HepG2 (cell line): ENCODE results near the gene SIGLEC9. TPM values are rescaled to one million over a fixed set of nuclear protein-coding genes. Genes with fewer than 3 reads are reported as not detected.

Source experiments
- ATAC-seq: fragments of 200-7000 bp; cut with Tn5 transposase; 3 replicates; pipeline ENCODE4 v1.9.1; 2020; ENCODE audit warnings: mild to moderate bottlenecking, moderate library complexity
- BruUV-seq: library from RNA; stranded (reverse); fragments of 400-500 nt; replicated peaks from 2 replicates; lab custom pipeline; 2021; lab: Mats Ljungman, UMichigan
- CTCF ChIA-PET: fragments of 300-600 bp; formaldehyde crosslinking; extraction: SDS; loops from one replicate; lab custom pipeline; 2021; ENCODE audit warnings: low total read pairs, inconsistent platforms, low intra/inter-chr PET ratio; lab: Yijun Ruan, JAX
- POLR2A ChIA-PET: fragments of 350-600 bp; sonication (Branson Sonifier 250); formaldehyde crosslinking; loops from one replicate; lab custom pipeline; 2020; ENCODE audit warnings: antibody characterized with exemption, inconsistent platforms; lab: Yijun Ruan, JAX
- DNase-seq: peaks from one replicate; pipeline ENCODE4 v3.0.0-alpha.2; 2015; ENCODE audit warnings: low spot score
- FAIRE-seq: peaks from 3 replicates; lab custom pipeline; 2011; peaks lifted over from hg19 to GRCh38; lab: Jason Lieb, UNC
- H2AFZ ChIP-seq: one replicate; pipeline ENCODE4 v1.6.1; 2011; ENCODE audit warnings: low read length, inconsistent platforms
- H3K27ac ChIP-seq: fragments of 300-600 bp; 3 replicates; pipeline ENCODE4 v1.8.0; 2011; ENCODE audit warnings: mixed run types, mild to moderate bottlenecking, mixed read lengths, low read length, inconsistent platforms; ENCODE audit not compliant: insufficient read depth; ENCODE audit errors: extremely low read length
- H3K27me3 ChIP-seq, 2 experiments: fragments of 200-600 bp in 1 of 2; 2 replicates in 1 of 2; 3 replicates in 1 of 2; pipeline versions ENCODE4 v1.6.0 to v1.8.0; 2011; ENCODE audit warnings: low read length in 2 of 2, mild to moderate bottlenecking in 2 of 2, moderate library complexity in 2 of 2, inconsistent platforms in 1 of 2; ENCODE audit not compliant: insufficient read depth in 2 of 2, control insufficient read depth in 1 of 2
- H3K36me3 ChIP-seq, 2 experiments: fragments of 200-600 bp in 1 of 2; replicated peaks in 1 of 2; 2 replicates in 1 of 2; 3 replicates in 1 of 2; pipeline versions ENCODE4 v1.5.1 to v1.8.0; 2011; ENCODE audit warnings: low read length in 2 of 2, inconsistent platforms in 1 of 2; ENCODE audit not compliant: insufficient read depth in 2 of 2, control insufficient read depth in 1 of 2
- H3K4me1 ChIP-seq: 2 replicates; pipeline ENCODE4 v1.5.1; 2012; ENCODE audit warnings: low read length, inconsistent platforms; ENCODE audit not compliant: insufficient read depth
- H3K4me2 ChIP-seq: 2 replicates; pipeline ENCODE4 v1.6.0; 2011; ENCODE audit warnings: low read depth, low read length, inconsistent platforms
- H3K4me3 ChIP-seq, 3 experiments: fragments of 200-600 bp in 1 of 3; sonication (generic), shearing (Covaris generic) in 1 of 3; replicated peaks in 1 of 3; 2 replicates each; pipeline ENCODE4 v1.5.1; 2011 to 2016; ENCODE audit warnings: low read length in 3 of 3, inconsistent platforms in 2 of 3, low read depth in 2 of 3, mild to moderate bottlenecking in 2 of 3, control low read depth in 1 of 3, mixed read lengths in 1 of 3; ENCODE audit not compliant: insufficient read depth in 1 of 3
- H3K79me2 ChIP-seq: one replicate; pipeline ENCODE4 v1.6.1; 2011; ENCODE audit warnings: low read length, inconsistent platforms; ENCODE audit not compliant: insufficient read depth
- H3K9ac ChIP-seq: 2 replicates; pipeline ENCODE4 v1.6.0; 2011; ENCODE audit warnings: mild to moderate bottlenecking, low read depth, low read length, inconsistent platforms; ENCODE audit not compliant: insufficient read depth
- H3K9me3 ChIP-seq: 2 replicates; pipeline ENCODE4 v1.5.1; 2012; ENCODE audit warnings: mild to moderate bottlenecking, low read length
- H4K20me1 ChIP-seq: 2 replicates; pipeline ENCODE4 v1.6.0; 2011; ENCODE audit warnings: inconsistent platforms, mild to moderate bottlenecking, low read length, moderate library complexity; ENCODE audit not compliant: insufficient read depth
- ATF7 ChIP-seq, 2 experiments: fragments of 450-650 bp in 1 of 2; sonication (generic) in 1 of 2; formaldehyde crosslinking in 1 of 2; IDR thresholded peaks; 2 replicates each; pipeline versions ENCODE4 v1.4.0 to v1.6.1; 2016 to 2020; ENCODE audit warnings: antibody characterized with exemption in 1 of 2, mild to moderate bottlenecking in 1 of 2, missing genetic modification reagents in 1 of 2
- KMT2A ChIP-seq: sonication (generic); formaldehyde crosslinking; IDR thresholded peaks from 2 replicates; pipeline ENCODE4 v1.4.0; 2020; ENCODE audit warnings: missing genetic modification reagents
- MBD4 ChIP-seq: IDR thresholded peaks from 2 replicates; pipeline ENCODE4 v1.6.1; 2012; ENCODE audit warnings: low read length, inconsistent platforms, borderline replicate concordance
- NCOA1 ChIP-seq: sonication (generic); formaldehyde crosslinking; IDR thresholded peaks from 2 replicates; pipeline ENCODE4 v1.9.0; 2021; ENCODE audit warnings: missing genetic modification reagents
- RORA ChIP-seq: sonication (generic); formaldehyde crosslinking; IDR thresholded peaks from 2 replicates; pipeline ENCODE4 v1.5.0; 2020; ENCODE audit warnings: mild to moderate bottlenecking, missing genetic modification reagents, moderate library complexity
- SIN3A ChIP-seq: IDR thresholded peaks from 2 replicates; pipeline ENCODE4 v1.6.1; 2011; ENCODE audit warnings: low read depth, mild to moderate bottlenecking, control low read depth, low read length, borderline replicate concordance
- SNAPC5 ChIP-seq: sonication (generic); formaldehyde crosslinking; IDR thresholded peaks from 2 replicates; pipeline ENCODE4 v1.8.1; 2023; ENCODE audit warnings: mild to moderate bottlenecking, missing genetic modification reagents, borderline replicate concordance
- THAP9 ChIP-seq: sonication (generic); formaldehyde crosslinking; IDR thresholded peaks from 2 replicates; pipeline ENCODE4; 2020; ENCODE audit warnings: missing genetic modification reagents, mild to moderate bottlenecking, borderline replicate concordance
- ZMAT5 ChIP-seq: sonication (generic); formaldehyde crosslinking; IDR thresholded peaks from 2 replicates; pipeline ENCODE4 v1.5.0; 2020; ENCODE audit warnings: mild to moderate bottlenecking, low read depth, missing genetic modification reagents, borderline replicate concordance
- ZNF124 ChIP-seq: sonication (generic); formaldehyde crosslinking; IDR thresholded peaks from 2 replicates; pipeline ENCODE4 v1.4.0; 2020; ENCODE audit warnings: missing genetic modification reagents
- ZNF383 ChIP-seq: sonication (generic); formaldehyde crosslinking; IDR thresholded peaks from 2 replicates; pipeline ENCODE4 v1.4.0; 2020; ENCODE audit warnings: missing genetic modification reagents, mild to moderate bottlenecking, borderline replicate concordance
- ZNF446 ChIP-seq: sonication (generic); formaldehyde crosslinking; IDR thresholded peaks from 2 replicates; pipeline ENCODE4 v1.5.0; 2020; ENCODE audit warnings: mild to moderate bottlenecking, missing genetic modification reagents
- ZNF501 ChIP-seq: sonication (generic); formaldehyde crosslinking; IDR thresholded peaks from 2 replicates; pipeline ENCODE4 v1.5.1; 2020; ENCODE audit warnings: mild to moderate bottlenecking, moderate library complexity, missing genetic modification reagents
- ZNF816 ChIP-seq: sonication (generic); formaldehyde crosslinking; IDR thresholded peaks from 2 replicates; pipeline ENCODE4 v1.8.0; 2022; ENCODE audit warnings: missing genetic modification reagents, mild to moderate bottlenecking, borderline replicate concordance
- WGBS: methylation state at CpG from one replicate; pipeline ENCODE4 v1.1.6; 2017; ENCODE audit warnings: low lambda C conversion rate; 5-methylcytosine and 5-hydroxymethylcytosine counted together
- in situ Hi-C: cut with HindIII; loops from 2 replicates; pipeline ENCODE4 v1.10.0; 2017; ENCODE audit warnings: low pct_unique_long_range_greater_than_20kb; ENCODE audit not compliant: extremely low pct_ligation_motif_present
- intact Hi-C: fragments of 100-400 bp; cut with micrococcal nuclease; formaldehyde crosslinking; loops from one replicate; pipeline ENCODE4 v1.10.0; 2022; ENCODE audit not compliant: unreplicated experiment
- polyA plus RNA-seq, 8 experiments: library from polyadenylated mRNA; depleted of rRNA in 3 of 8; stranded (reverse) in 7 of 8; unstranded in 1 of 8; fragments of >200 nt; fragmentation: Illumina TruSeq in 4 of 8; extraction: Trizol in 4 of 8; gene quantifications; 2 replicates each; pipeline versions ENCODE4 v1.2.1 to v1.2.3, GENCODE V29; 2011 to 2016; ENCODE audit warnings: low read depth in 4 of 8, missing spikeins in 1 of 8, mixed read lengths in 1 of 8; ENCODE audit not compliant: insufficient read depth in 1 of 8
- total RNA-seq, 5 experiments: library from RNA; depleted of rRNA; stranded (reverse); fragments of >200 nt; fragmentation: Illumina TruSeq; extraction: Trizol; gene quantifications; 2 replicates each; pipeline ENCODE4 v1.2.3, GENCODE V29; 2016; ENCODE audit warnings: low read depth in 1 of 5

SIGLEC9 gene
- total and polyA plus RNA-seq, 2 of the 13 experiments (the other 11 are each of a cell fraction or from before 2014, with no cell fraction given): not detected

GRCh38 chr19:51083181-51083580, 41.5 kb upstream of the SIGLEC9 start:
- Histone ChIP-seq H3K4me2 (no peak overlapping the region), H3K4me3 (no peak overlapping the region), H3K27me3 (peaks cover 3 to 36% of the 10 kb centered on the region in 2 experiments; a peak in 4 of 5 replicates), H3K4me1 (no peaks in the 10 kb centered on the region), H3K9ac (no peak overlapping the region), H4K20me1 (no peaks in the 10 kb centered on the region), H3K9me3 (no peaks in the 10 kb centered on the region), H3K36me3 (no peaks in the 10 kb centered on the region), H3K79me2 (no peaks in the 10 kb centered on the region), H3K27ac (no peak overlapping the region), H2AFZ (no peak overlapping the region)
- ChIA-PET CTCF (no interaction called here), POLR2A (no interaction called here)
- BruUV-seq: no TSS peak
- under 1% methylated on average over 4 of the region's 4 CpGs for WGBS
- FAIRE-seq (no peak), ATAC-seq (no peak)
- intact Hi-C loops (no loop called here), in situ Hi-C loops (loop anchor here (25.0 kb wide), 1 partner anchor 146 kb away; no protein-coding TSS in a partner anchor)
- TF ChIP-seq KMT2A (no peak), RORA (no peak), ZNF501 (CRISPR knock-in tag) (no peak)
- TF ChIP-seq, all 625 proteins: peak for 0
- DNase-seq: no peak

GRCh38 chr19:51083783-51084182, 40.9 kb upstream of the SIGLEC9 start:
- Histone ChIP-seq H4K20me1 (no peaks in the 10 kb centered on the region), H3K27me3 (peaks cover 3 to 36% of the 10 kb centered on the region in 2 experiments; a peak in 4 of 5 replicates), H2AFZ (no peak overlapping the region), H3K27ac (no peak overlapping the region), H3K79me2 (no peaks in the 10 kb centered on the region), H3K9ac (no peak overlapping the region), H3K4me1 (no peaks in the 10 kb centered on the region), H3K9me3 (no peaks in the 10 kb centered on the region), H3K36me3 (no peaks in the 10 kb centered on the region), H3K4me3 (no peak overlapping the region), H3K4me2 (no peak overlapping the region)
- intact Hi-C loops: no loop called here
- CTCF ChIA-PET: no interaction called here
- DNase-seq (no peak), FAIRE-seq (no peak), ATAC-seq (no peak)
- TF ChIP-seq ZMAT5 (CRISPR knock-in tag): no peak
- no peak for TF ChIP-seq ZNF446 (CRISPR knock-in tag)
- no peak for TF ChIP-seq SNAPC5 (CRISPR knock-in tag)
- TF ChIP-seq ZNF124 (CRISPR knock-in tag): no peak
- TF ChIP-seq ATF7 (IDR thresholded peaks at IDR 0.05): no peak
- no peak for TF ChIP-seq ATF7 (CRISPR knock-in tag; IDR thresholded peaks at IDR 0.05)
- TF ChIP-seq NCOA1 (CRISPR knock-in tag): no peak
- TF ChIP-seq SIN3A: no peak
- no peak for TF ChIP-seq ZNF816 (CRISPR knock-in tag)
- no peak for TF ChIP-seq THAP9 (CRISPR knock-in tag)
- no peak for TF ChIP-seq MBD4
- no peak for TF ChIP-seq ZNF383
- in situ Hi-C loops: loop anchor here (25.0 kb wide), 1 partner anchor 146 kb away; no protein-coding TSS in a partner anchor
- WGBS: 10% methylated on average over 14 of the region's 14 CpGs
- POLR2A ChIA-PET: no interaction called here
- BruUV-seq: no TSS peak
